Right lobe of liver (tissue), 6 donors: ENCODE results near the gene BCL2L14. TPM values are rescaled to one million over a fixed set of nuclear protein-coding genes. Genes with fewer than 3 reads are reported as not detected.

Source experiments
- ATAC-seq, 4 donors: fragments of 200-7000 bp; cut with Tn5 transposase; one replicate each; pipeline ENCODE4 v1.9.1; 2020; ENCODE audit warnings: mild to moderate bottlenecking in 4 of 4, moderate library complexity in 4 of 4
- DNase-seq, 3 donors: peaks; one replicate each; pipeline ENCODE4 v3.0.0-alpha.2; 2020
- H3K27ac ChIP-seq, 3 donors: fragments of 200-600 bp; one replicate each; pipeline ENCODE4 v1.8.0; 2022
- H3K27me3 ChIP-seq, 2 donors: fragments of 200-600 bp; one replicate each; pipeline ENCODE4 v1.8.0; 2022
- H3K36me3 ChIP-seq, 4 donors: fragments of 200-600 bp; sonication (generic) in 1 of 4; one replicate each; pipeline versions ENCODE4 v1.5.1 to v1.8.0; 2017 to 2022; ENCODE audit warnings: control low read depth in 1 of 4
- H3K4me1 ChIP-seq, 4 donors: fragments of 200-600 bp; sonication (generic) in 1 of 4; one replicate each; pipeline versions ENCODE4 v1.5.1 to v1.8.0; 2017 to 2022; ENCODE audit warnings: control low read depth in 1 of 4
- H3K4me3 ChIP-seq, 3 donors: fragments of 200-600 bp; one replicate each; pipeline ENCODE4 v1.8.0; 2022
- H3K9me3 ChIP-seq, 4 donors: fragments of 200-600 bp; sonication (generic) in 1 of 4; one replicate each; pipeline versions ENCODE4 v1.5.1 to v1.8.0; 2017 to 2022; ENCODE audit warnings: control low read depth in 1 of 4
- POLR2A ChIP-seq: fragments of 450-650 bp; IDR thresholded peaks from one replicate; pipeline ENCODE4 v1.6.1; 2017; ENCODE audit warnings: antibody characterized with exemption, mild to moderate bottlenecking
- WGBS: methylation state at CpG from one replicate; pipeline ENCODE4 v1.1.6; 2018; ENCODE audit warnings: low coverage, low lambda C conversion rate; ENCODE audit not compliant: insufficient coverage; ENCODE audit errors: missing lambda C conversion rate; 5-methylcytosine and 5-hydroxymethylcytosine counted together
- intact Hi-C, 2 donors: fragments of 100-400 bp; cut with DNase I; formaldehyde crosslinking; loops; one replicate each; pipeline versions ENCODE4 v1.11.2 to v1.14.1; 2022
- total RNA-seq, 6 experiments: library from RNA; depleted of rRNA in 2 of 6; stranded (reverse); fragments of >200 nt in 2 of 6; fragmentation: NEBNext Ultra II Directional in 3 of 6; extraction: Animal tissue kit (Norgen Biotek cat#: 25700) in 3 of 6; gene quantifications; one replicate each; pipeline versions ENCODE4 v1.1.0 to v1.2.4, GENCODE V29; 2016 to 2023
- TF ChIP-seq, protein P1 (sequence below), 4 donors: fragments of 200-600 bp in 3 of 4; fragments of 450-650 bp in 1 of 4; IDR thresholded peaks; one replicate each; pipeline versions ENCODE4 v1.5.1 to v1.8.0; 2016 to 2022; ENCODE audit warnings: antibody characterized with exemption in 4 of 4, mild to moderate bottlenecking in 2 of 4
- donor health status: DM: no; HTN: yes; CAD: no.
- donor health status: DM: no; HTN: no; CAD: no.
- donor health status: DM: no; HTN: no; CAD: no.
- donor health status: DM: no; HTN: yes; CAD: no.
- donor health status: DM: no; HTN: yes; CAD: no.

The BCL2L14 gene
- total RNA-seq, 6 experiments from 2014 or later: 0.14 to 1.1 TPM; not detected in 4

- DNase-seq (no peak), ATAC-seq (no peak)
- 88% methylated on average over 3 of the region's 3 CpGs for WGBS
- H3K4me3 ChIP-seq: no peak overlapping the region
- intact Hi-C loops: no loop called here
- no peaks in the 10 kb centered on the region for H3K36me3 ChIP-seq
- no peak for TF ChIP-seq POLR2A
- TF ChIP-seq, protein P1, sequence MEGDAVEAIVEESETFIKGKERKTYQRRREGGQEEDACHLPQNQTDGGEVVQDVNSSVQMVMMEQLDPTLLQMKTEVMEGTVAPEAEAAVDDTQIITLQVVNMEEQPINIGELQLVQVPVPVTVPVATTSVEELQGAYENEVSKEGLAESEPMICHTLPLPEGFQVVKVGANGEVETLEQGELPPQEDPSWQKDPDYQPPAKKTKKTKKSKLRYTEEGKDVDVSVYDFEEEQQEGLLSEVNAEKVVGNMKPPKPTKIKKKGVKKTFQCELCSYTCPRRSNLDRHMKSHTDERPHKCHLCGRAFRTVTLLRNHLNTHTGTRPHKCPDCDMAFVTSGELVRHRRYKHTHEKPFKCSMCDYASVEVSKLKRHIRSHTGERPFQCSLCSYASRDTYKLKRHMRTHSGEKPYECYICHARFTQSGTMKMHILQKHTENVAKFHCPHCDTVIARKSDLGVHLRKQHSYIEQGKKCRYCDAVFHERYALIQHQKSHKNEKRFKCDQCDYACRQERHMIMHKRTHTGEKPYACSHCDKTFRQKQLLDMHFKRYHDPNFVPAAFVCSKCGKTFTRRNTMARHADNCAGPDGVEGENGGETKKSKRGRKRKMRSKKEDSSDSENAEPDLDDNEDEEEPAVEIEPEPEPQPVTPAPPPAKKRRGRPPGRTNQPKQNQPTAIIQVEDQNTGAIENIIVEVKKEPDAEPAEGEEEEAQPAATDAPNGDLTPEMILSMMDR (IDR thresholded peaks at IDR 0.05): no peak
- no peaks in the 10 kb centered on the region for H3K9me3 ChIP-seq
- H3K27me3 ChIP-seq: no peaks in the 10 kb centered on the region
- H3K27ac ChIP-seq: no peak overlapping the region
- H3K4me1 ChIP-seq: peaks cover 0 to 8% (median 0%) of the 10 kb centered on the region in 4 donors
These were observed 20.3 kb downstream of the BCL2L14 start for GRCh38 chr12:12091071-12091470.

- no peaks in the 10 kb centered on the region for H3K36me3 ChIP-seq
- intact Hi-C loops: no loop called here
- no peak overlapping the region for H3K4me3 ChIP-seq
- H3K27ac ChIP-seq: no peak overlapping the region
- 65% methylated on average over 9 of the region's 14 CpGs for WGBS
- no peaks in the 10 kb centered on the region for H3K9me3 ChIP-seq
- peak in 1 of 4 donors; percentile 51 for ATAC-seq
- TF ChIP-seq POLR2A: no peak
- TF ChIP-seq, protein P1 (IDR thresholded peaks at IDR 0.05): no peak
- H3K27me3 ChIP-seq: no peaks in the 10 kb centered on the region
- H3K4me1 ChIP-seq: peaks cover 0 to 8% (median 0%) of the 10 kb centered on the region in 4 donors
- DNase-seq: no peak
These were observed 21.4 kb downstream of the BCL2L14 start for GRCh38 chr12:12091977-12092663.

- intact Hi-C loops: no loop called here
- no peak for ATAC-seq
- WGBS: 66% methylated on average over 4 of the region's 4 CpGs
These were observed 23.7 kb downstream of the BCL2L14 start for GRCh38 chr12:12094481-12094880.

DNA sequence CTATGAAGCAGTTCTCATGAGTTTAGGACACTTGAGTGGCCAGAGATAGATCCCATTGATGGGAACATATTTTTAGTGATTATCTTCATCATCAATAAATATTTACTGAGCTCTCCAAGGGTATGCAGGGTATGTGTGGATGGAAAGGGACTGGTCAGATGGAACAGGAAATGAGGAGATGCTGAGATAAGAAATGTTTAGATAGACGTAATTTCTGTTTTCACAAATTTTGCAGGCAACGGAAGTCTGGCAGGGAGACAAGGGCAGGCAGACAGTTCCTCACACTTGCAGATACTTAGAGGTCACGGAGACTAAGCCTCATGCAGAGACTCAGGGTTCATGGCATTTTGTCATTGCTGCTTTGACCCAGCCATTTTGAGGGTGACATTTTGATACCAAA, 24.3 kb downstream of the BCL2L14 start:
- no peak for DNase-seq
- Histone ChIP-seq H3K9me3 (no peaks in the 10 kb centered on the region), H3K4me3 (no peak overlapping the region), H3K4me1 (peaks cover 0 to 8% (median 0%) of the 10 kb centered on the region in 4 donors), H3K27me3 (no peaks in the 10 kb centered on the region), H3K27ac (no peak overlapping the region), H3K36me3 (no peaks in the 10 kb centered on the region)
- peak in 1 of 4 donors; percentile 26 for ATAC-seq
- TF ChIP-seq, protein P1 (IDR thresholded peaks at IDR 0.05): no peak
- no peak for TF ChIP-seq POLR2A
- 28% methylated on average over 3 of the region's 3 CpGs for WGBS
- intact Hi-C loops: no loop called here

More at GRCh38 chr12:12094481-12094880, 23.7 kb downstream of the BCL2L14 start:
- Histone ChIP-seq H3K36me3 (no peaks in the 10 kb centered on the region), H3K4me3 (no peak overlapping the region), H3K27me3 (no peaks in the 10 kb centered on the region), H3K27ac (no peak overlapping the region), H3K4me1 (peaks cover 0 to 8% (median 0%) of the 10 kb centered on the region in 4 donors), H3K9me3 (no peaks in the 10 kb centered on the region)
- TF ChIP-seq, protein P1 (IDR thresholded peaks at IDR 0.05): no peak
- TF ChIP-seq POLR2A: no peak
- DNase-seq: no peak
